Measurements from ENCODE around the gene CRYBG3. TPM values are rescaled to one million over a fixed set of nuclear protein-coding genes. Genes with fewer than 3 reads are reported as not detected.

The CRYBG3 gene
- 1.1 TPM for polyA plus RNA-seq (2013)

GRCh38 chr3:97821774-97822358 is at the start of gene CRYBG3:
CRYBG3 (plus strand) TSS chr3:97822011; CDS start chr3:97822207, 196 bp downstream.
- Histone ChIP-seq H3K9me3 (ENCODE audit: control extremely low read depth in 1 of 5, control insufficient read depth in 4 of 5, insufficient read depth in 2 of 5, low read depth in 1 of 5, low read length in 4 of 5) (no peaks in the 10 kb centered on the region), H3K27me3 (replicated peaks in 2 of 5; ENCODE audit: control insufficient read depth in 4 of 5, insufficient read depth in 5 of 5, low read length in 4 of 5) (peaks cover 0 to 21% (median 12%) of the 10 kb centered on the region in 5 experiments), H3K36me3 (ENCODE audit: control insufficient read depth in 4 of 4, insufficient read depth in 4 of 4, low read length in 3 of 4) (no peaks in the 10 kb centered on the region), H3K4me1 (ENCODE audit: control extremely low read depth in 1 of 4, control insufficient read depth in 4 of 4, insufficient read depth in 4 of 4, low read length in 3 of 4) (peaks cover 0 to 24% (median 18%) of the 10 kb centered on the region in 4 experiments), H3K27ac (ENCODE audit: insufficient read depth in 1 of 2, low read depth in 1 of 2, low read length in 2 of 2, poor library complexity in 1 of 2, severe bottlenecking in 2 of 2) (no peak within 1 kb of the TSS), H3K4me3 (ENCODE audit: control insufficient read depth in 1 of 7, extremely low read depth in 1 of 7, insufficient read depth in 4 of 7, low read depth in 2 of 7, low read length in 6 of 7) (peak within 1 kb of the TSS; percentile 47 to 89 (median 84))
- peak; percentile 72 to 90 (median 88) for DNase-seq
- POLR2A ChIA-PET, result no interaction called here
- CTCF ChIA-PET, result interaction anchor here (1.0 to 1.8 kb wide), 4 partner anchors 13 to 200 kb away, joined by 3 to 5 read pairs (median 4); no protein-coding TSS in a partner anchor
- under 1% methylated on average over 57 of the region's 66 CpGs for WGBS (ENCODE audit: insufficient coverage)

DNA sequence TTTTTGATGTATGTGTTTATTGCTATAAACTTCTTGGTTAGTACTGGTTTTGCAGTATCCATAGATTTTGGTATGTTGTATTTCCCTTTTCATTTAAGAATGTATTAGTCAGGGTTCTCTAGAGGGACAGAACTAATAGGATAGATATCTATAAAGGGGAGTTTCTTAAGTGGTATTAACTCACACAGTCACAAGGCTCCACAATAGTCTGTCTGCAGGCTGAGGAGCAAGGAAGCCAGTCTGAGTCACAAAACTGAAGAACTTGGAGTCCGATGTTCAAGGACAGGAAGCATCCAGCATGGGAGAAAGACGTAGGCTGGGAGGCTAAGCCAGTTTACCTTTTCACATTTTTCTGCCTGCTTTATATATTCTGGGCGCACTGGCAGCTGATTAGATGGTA is 48.9 kb upstream of the CRYBG3 start:
- Histone ChIP-seq H3K27ac (ENCODE audit: insufficient read depth in 1 of 2, low read depth in 1 of 2, low read length in 2 of 2, poor library complexity in 1 of 2, severe bottlenecking in 2 of 2) (no peak overlapping the region), H3K4me3 (ENCODE audit: control insufficient read depth in 1 of 7, extremely low read depth in 1 of 7, insufficient read depth in 4 of 7, low read depth in 2 of 7, low read length in 6 of 7) (no peak overlapping the region), H3K27me3 (replicated peaks in 2 of 5; ENCODE audit: control insufficient read depth in 4 of 5, insufficient read depth in 5 of 5, low read length in 4 of 5) (no peaks in the 10 kb centered on the region), H3K4me1 (ENCODE audit: control extremely low read depth in 1 of 4, control insufficient read depth in 4 of 4, insufficient read depth in 4 of 4, low read length in 3 of 4) (no peaks in the 10 kb centered on the region), H3K36me3 (ENCODE audit: control insufficient read depth in 4 of 4, insufficient read depth in 4 of 4, low read length in 3 of 4) (peaks cover 0 to 9% (median 3%) of the 10 kb centered on the region in 4 experiments), H3K9me3 (ENCODE audit: control extremely low read depth in 1 of 5, control insufficient read depth in 4 of 5, insufficient read depth in 2 of 5, low read depth in 1 of 5, low read length in 4 of 5) (peaks cover 0 to 5% (median 0%) of the 10 kb centered on the region in 5 experiments)
- CTCF ChIA-PET, result no interaction called here
- DNase-seq, result no peak
- POLR2A ChIA-PET, result no interaction called here
- WGBS (ENCODE audit: insufficient coverage), result 100% methylated on average over 3 of the region's 3 CpGs

- ChIA-PET POLR2A (no interaction called here), CTCF (interaction anchor here (1.2 to 1.3 kb wide), 2 partner anchors 14 to 245 kb away, joined by 3 to 4 read pairs; no protein-coding TSS in a partner anchor)
Measured at GRCh38 chr3:97778152-97778551, 43.7 kb upstream of the CRYBG3 start.

GRCh38 chr3:97793420-97794019 is 28.3 kb upstream of the CRYBG3 start:
- Histone ChIP-seq H3K27me3 (replicated peaks in 2 of 5; ENCODE audit: control insufficient read depth in 4 of 5, insufficient read depth in 5 of 5, low read length in 4 of 5) (no peaks in the 10 kb centered on the region), H3K36me3 (ENCODE audit: control insufficient read depth in 4 of 4, insufficient read depth in 4 of 4, low read length in 3 of 4) (no peaks in the 10 kb centered on the region), H3K4me1 (ENCODE audit: control extremely low read depth in 1 of 4, control insufficient read depth in 4 of 4, insufficient read depth in 4 of 4, low read length in 3 of 4) (no peaks in the 10 kb centered on the region), H3K4me3 (ENCODE audit: control insufficient read depth in 1 of 7, extremely low read depth in 1 of 7, insufficient read depth in 4 of 7, low read depth in 2 of 7, low read length in 6 of 7) (no peak overlapping the region), H3K27ac (ENCODE audit: insufficient read depth in 1 of 2, low read depth in 1 of 2, low read length in 2 of 2, poor library complexity in 1 of 2, severe bottlenecking in 2 of 2) (no peak overlapping the region), H3K9me3 (ENCODE audit: control extremely low read depth in 1 of 5, control insufficient read depth in 4 of 5, insufficient read depth in 2 of 5, low read depth in 1 of 5, low read length in 4 of 5) (no peaks in the 10 kb centered on the region)
- CTCF ChIA-PET, result interaction anchor here (0.6 to 3.8 kb wide), 9 partner anchors 11 to 233 kb away, joined by 3 to 60 read pairs (median 4); no protein-coding TSS in a partner anchor
- POLR2A ChIA-PET, result no interaction called here
- peak; percentile 63 to 81 (median 75) for DNase-seq

More at GRCh38 chr3:97778152-97778551, 43.7 kb upstream of the CRYBG3 start:
- Histone ChIP-seq H3K9me3 (ENCODE audit: control extremely low read depth in 1 of 5, control insufficient read depth in 4 of 5, insufficient read depth in 2 of 5, low read depth in 1 of 5, low read length in 4 of 5) (no peaks in the 10 kb centered on the region), H3K4me1 (ENCODE audit: control extremely low read depth in 1 of 4, control insufficient read depth in 4 of 4, insufficient read depth in 4 of 4, low read length in 3 of 4) (peaks cover 0 to 7% (median 4%) of the 10 kb centered on the region in 4 experiments), H3K36me3 (ENCODE audit: control insufficient read depth in 4 of 4, insufficient read depth in 4 of 4, low read length in 3 of 4) (no peaks in the 10 kb centered on the region), H3K4me3 (ENCODE audit: control insufficient read depth in 1 of 7, extremely low read depth in 1 of 7, insufficient read depth in 4 of 7, low read depth in 2 of 7, low read length in 6 of 7) (no peak overlapping the region), H3K27ac (ENCODE audit: insufficient read depth in 1 of 2, low read depth in 1 of 2, low read length in 2 of 2, poor library complexity in 1 of 2, severe bottlenecking in 2 of 2) (no peak overlapping the region), H3K27me3 (replicated peaks in 2 of 5; ENCODE audit: control insufficient read depth in 4 of 5, insufficient read depth in 5 of 5, low read length in 4 of 5) (no peaks in the 10 kb centered on the region)
- DNase-seq, result no peak

GRCh38 chr3:97795951-97796350 is 25.9 kb upstream of the CRYBG3 start:
- CTCF ChIA-PET, result interaction anchor here (1.1 to 3.8 kb wide), 3 partner anchors 129 to 228 kb away, joined by 3 to 60 read pairs (median 4); no protein-coding TSS in a partner anchor
- no peaks in the 10 kb centered on the region for H3K27me3 ChIP-seq (replicated peaks in 2 of 5; ENCODE audit: control insufficient read depth in 4 of 5, insufficient read depth in 5 of 5, low read length in 4 of 5)
- 92% methylated on average over 4 of the region's 4 CpGs for WGBS (ENCODE audit: insufficient coverage)
- no peaks in the 10 kb centered on the region for H3K4me1 ChIP-seq (ENCODE audit: control extremely low read depth in 1 of 4, control insufficient read depth in 4 of 4, insufficient read depth in 4 of 4, low read length in 3 of 4)
- H3K36me3 ChIP-seq (ENCODE audit: control insufficient read depth in 4 of 4, insufficient read depth in 4 of 4, low read length in 3 of 4), result no peaks in the 10 kb centered on the region
- POLR2A ChIA-PET, result no interaction called here
- DNase-seq, result no peak
- H3K27ac ChIP-seq (ENCODE audit: insufficient read depth in 1 of 2, low read depth in 1 of 2, low read length in 2 of 2, poor library complexity in 1 of 2, severe bottlenecking in 2 of 2), result no peak overlapping the region
- H3K4me3 ChIP-seq (ENCODE audit: control insufficient read depth in 1 of 7, extremely low read depth in 1 of 7, insufficient read depth in 4 of 7, low read depth in 2 of 7, low read length in 6 of 7), result no peak overlapping the region
- H3K9me3 ChIP-seq (ENCODE audit: control extremely low read depth in 1 of 5, control insufficient read depth in 4 of 5, insufficient read depth in 2 of 5, low read depth in 1 of 5, low read length in 4 of 5), result no peaks in the 10 kb centered on the region

DNA sequence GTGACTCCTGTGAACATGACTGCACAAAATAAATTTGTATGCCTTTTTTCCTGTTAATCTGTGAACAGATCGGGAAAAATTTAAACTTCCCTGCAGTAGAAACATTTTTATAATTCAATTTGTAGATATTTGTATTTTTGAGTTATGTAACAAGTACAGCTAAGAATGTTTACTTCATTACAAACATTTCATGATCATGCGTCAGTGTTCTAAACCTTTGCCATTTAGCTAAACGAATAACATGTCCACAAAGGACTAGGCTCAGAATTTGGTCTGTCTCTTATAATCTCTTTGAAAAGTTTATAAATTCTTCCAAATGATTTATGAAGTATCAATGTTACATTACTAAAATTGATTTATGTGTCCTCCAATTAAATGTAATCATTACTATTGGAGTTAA is 17.3 kb upstream of the CRYBG3 start:
- Histone ChIP-seq H3K4me3 (ENCODE audit: control insufficient read depth in 1 of 7, extremely low read depth in 1 of 7, insufficient read depth in 4 of 7, low read depth in 2 of 7, low read length in 6 of 7) (no peak overlapping the region), H3K4me1 (ENCODE audit: control extremely low read depth in 1 of 4, control insufficient read depth in 4 of 4, insufficient read depth in 4 of 4, low read length in 3 of 4) (no peaks in the 10 kb centered on the region), H3K9me3 (ENCODE audit: control extremely low read depth in 1 of 5, control insufficient read depth in 4 of 5, insufficient read depth in 2 of 5, low read depth in 1 of 5, low read length in 4 of 5) (no peaks in the 10 kb centered on the region), H3K27ac (ENCODE audit: insufficient read depth in 1 of 2, low read depth in 1 of 2, low read length in 2 of 2, poor library complexity in 1 of 2, severe bottlenecking in 2 of 2) (no peak overlapping the region), H3K27me3 (replicated peaks in 2 of 5; ENCODE audit: control insufficient read depth in 4 of 5, insufficient read depth in 5 of 5, low read length in 4 of 5) (no peaks in the 10 kb centered on the region), H3K36me3 (ENCODE audit: control insufficient read depth in 4 of 4, insufficient read depth in 4 of 4, low read length in 3 of 4) (no peaks in the 10 kb centered on the region)
- ChIA-PET CTCF (interaction anchor here (1.2 to 2.0 kb wide), 3 partner anchors 10 to 216 kb away, joined by 3 to 9 read pairs (median 6); partner anchors contain the start of gene CRYBG3), POLR2A (no interaction called here)
- DNase-seq, result no peak
- 100% methylated on average over 2 of the region's 3 CpGs for WGBS (ENCODE audit: insufficient coverage)

DNA sequence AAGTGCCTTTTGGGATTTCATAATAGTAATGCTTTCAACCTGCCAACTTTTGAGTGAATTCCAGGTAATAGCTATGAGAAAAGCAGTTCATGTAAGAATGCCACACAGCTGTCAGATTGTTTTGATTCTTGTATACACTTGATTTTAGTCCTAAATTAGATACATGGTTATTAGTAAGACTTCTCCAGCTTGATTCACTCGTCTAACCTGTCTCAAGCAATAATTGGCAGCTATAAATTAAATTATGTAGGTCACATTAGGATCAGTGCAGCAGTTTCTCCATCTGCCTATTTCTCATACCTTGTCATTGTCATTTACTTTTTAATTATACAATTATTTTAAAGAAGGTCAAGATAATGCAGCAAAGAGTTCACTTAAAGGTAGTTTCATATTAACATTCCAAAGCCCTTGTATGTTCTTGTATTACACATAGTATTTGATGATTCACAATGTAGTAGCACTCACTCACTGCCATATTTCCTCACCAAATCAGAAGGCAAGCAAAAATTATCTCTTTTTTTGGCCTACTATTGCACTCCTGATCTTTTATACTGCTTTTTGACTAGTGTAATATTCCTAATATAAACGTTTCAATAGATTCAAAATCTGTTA is 10.9 kb upstream of the CRYBG3 start:
- Histone ChIP-seq H3K9me3 (ENCODE audit: control extremely low read depth in 1 of 5, control insufficient read depth in 4 of 5, insufficient read depth in 2 of 5, low read depth in 1 of 5, low read length in 4 of 5) (no peaks in the 10 kb centered on the region), H3K27me3 (replicated peaks in 2 of 5; ENCODE audit: control insufficient read depth in 4 of 5, insufficient read depth in 5 of 5, low read length in 4 of 5) (no peaks in the 10 kb centered on the region), H3K4me1 (ENCODE audit: control extremely low read depth in 1 of 4, control insufficient read depth in 4 of 4, insufficient read depth in 4 of 4, low read length in 3 of 4) (no peaks in the 10 kb centered on the region), H3K4me3 (ENCODE audit: control insufficient read depth in 1 of 7, extremely low read depth in 1 of 7, insufficient read depth in 4 of 7, low read depth in 2 of 7, low read length in 6 of 7) (no peak overlapping the region), H3K27ac (ENCODE audit: insufficient read depth in 1 of 2, low read depth in 1 of 2, low read length in 2 of 2, poor library complexity in 1 of 2, severe bottlenecking in 2 of 2) (no peak overlapping the region), H3K36me3 (ENCODE audit: control insufficient read depth in 4 of 4, insufficient read depth in 4 of 4, low read length in 3 of 4) (no peaks in the 10 kb centered on the region)
- POLR2A ChIA-PET, result interaction anchor here (0.5 kb wide), 1 partner anchor 113 kb away, joined by 3 read pairs; no protein-coding TSS in a partner anchor
- CTCF ChIA-PET, result interaction anchor here (1.0 to 1.5 kb wide), 3 partner anchors 17 to 210 kb away, joined by 3 to 4 read pairs (median 4); no protein-coding TSS in a partner anchor
- WGBS (ENCODE audit: insufficient coverage), result no CpG with 5 or more reads among the region's 2 CpGs
- DNase-seq, result no peak
